GM12892 (cell line): Measurements from ENCODE around the gene ATOH8.

Experiments used
- POLR2A ChIP-seq: IDR thresholded peaks from 2 replicates; pipeline ENCODE4 v1.6.1; 2011; ENCODE audit warnings: low read depth, low read length, control low read depth
- POLR2AphosphoS5 ChIP-seq: IDR thresholded peaks from 2 replicates; pipeline ENCODE4 v1.6.1; 2011; ENCODE audit warnings: low read depth, low read length, control low read depth
- TAF1 ChIP-seq: IDR thresholded peaks from 2 replicates; pipeline ENCODE4 v1.6.1; 2011; ENCODE audit warnings: low read depth, mild to moderate bottlenecking, control low read depth, low read length, borderline replicate concordance

GRCh38 chr2:85735691-85736090 is 18.1 kb upstream of the ATOH8 start:
- TF ChIP-seq POLR2AphosphoS5, result no peak
- TF ChIP-seq TAF1, result no peak
- no peak for TF ChIP-seq POLR2A
